ENCODE measurements around the gene ECPAS.

DNA sequence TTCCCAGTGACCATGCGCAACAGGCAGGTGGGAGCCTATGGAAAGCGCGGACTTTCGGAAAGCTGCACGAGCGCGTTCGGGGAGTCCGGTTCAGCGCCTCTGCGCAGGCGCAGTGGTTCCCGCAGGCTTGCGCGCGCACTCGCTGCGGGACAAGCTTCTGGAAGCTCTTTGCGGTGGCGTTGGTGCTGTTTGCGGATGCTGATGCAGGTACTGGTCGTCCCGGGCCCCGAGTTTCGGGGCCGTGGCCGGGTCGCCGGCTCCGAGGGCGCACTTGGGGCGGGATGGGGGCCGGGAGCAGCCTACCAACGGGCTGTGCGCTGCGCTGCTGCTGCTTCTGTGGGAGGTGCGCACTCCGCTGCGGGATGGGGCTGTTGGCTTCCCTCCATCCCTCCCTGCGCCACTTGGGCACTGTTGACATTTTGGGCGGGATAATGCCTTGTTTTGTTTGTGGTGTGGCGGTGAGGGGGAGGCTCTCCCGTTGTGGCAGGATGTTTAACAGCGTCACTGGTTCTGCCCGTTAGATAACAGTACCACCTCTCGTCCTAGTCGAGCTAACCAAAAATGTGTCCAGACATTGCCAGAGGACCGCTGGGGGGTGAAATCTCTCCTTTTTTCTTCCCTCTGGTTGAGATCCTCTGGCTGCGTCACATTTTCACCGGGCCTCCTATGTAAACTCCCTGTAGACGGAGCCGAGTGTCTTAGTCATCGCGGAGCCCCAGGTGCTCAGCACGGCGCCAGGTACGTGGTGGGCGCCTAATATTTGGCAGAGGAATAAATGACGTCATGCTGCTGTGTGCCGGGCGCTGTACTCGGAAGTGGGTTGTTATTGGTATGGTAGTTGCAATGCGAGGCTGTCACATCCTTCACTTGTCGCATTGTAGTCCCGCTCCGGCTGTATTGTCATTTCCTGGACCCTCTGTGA, 41.1 kb upstream of the ECPAS start, which contains the start of gene ZNF483:
- TF ChIP-seq POLR2A (IDR thresholded peaks at IDR 0.05) (peak; percentile 23 to 30), EP300 (IDR thresholded peaks at IDR 0.05) (no peak)
